GM19372 (cell line): Measurements from ENCODE around the gene OTOG.

Experiments used
- ATAC-seq: cut with Tn5 transposase; IDR thresholded peaks from one replicate; pipeline ENCODE4 v1.9.1; 2021; ENCODE audit warnings: mild to moderate bottlenecking, low read depth, moderate library complexity; ENCODE audit not compliant: unreplicated experiment

OTOG gene

GRCh38 chr11:17547051-17547577 is at the start of gene OTOG:
Gene OTOG, plus strand, starts transcription at chr11:17547259. Its CDS starts 114 bp downstream, at chr11:17547373.
- ATAC-seq = no peak

- no peak for ATAC-seq
These were observed 49.0 kb upstream of the OTOG start for GRCh38 chr11:17498058-17498457.

GRCh38 chr11:17498475-17498874 is 48.6 kb upstream of the OTOG start:
- no peak for ATAC-seq

GRCh38 chr11:17500673-17501072 is 46.4 kb upstream of the OTOG start:
- ATAC-seq = no peak

GRCh38 chr11:17502630-17503029 is 44.4 kb upstream of the OTOG start:
- ATAC-seq = no peak

- ATAC-seq = peak; percentile 55
These were observed 42.5 kb upstream of the OTOG start for GRCh38 chr11:17504330-17505107.

GRCh38 chr11:17505146-17505545 is 41.9 kb upstream of the OTOG start:
- ATAC-seq = no peak

- ATAC-seq = no peak
These were observed 40.7 kb upstream of the OTOG start for GRCh38 chr11:17506314-17506713.

- ATAC-seq = peak; percentile 81
These were observed 40.1 kb upstream of the OTOG start for GRCh38 chr11:17506942-17507341.

- ATAC-seq = no peak
These were observed 39.3 kb upstream of the OTOG start for GRCh38 chr11:17507773-17508172.

- ATAC-seq = no peak
These were observed 38.8 kb upstream of the OTOG start for GRCh38 chr11:17508306-17508705.

GRCh38 chr11:17508791-17509190 is 38.3 kb upstream of the OTOG start:
- no peak for ATAC-seq

GRCh38 chr11:17510507-17511206 is 36.4 kb upstream of the OTOG start:
- ATAC-seq = no peak

GRCh38 chr11:17511571-17511970 is 35.5 kb upstream of the OTOG start:
- no peak for ATAC-seq

GRCh38 chr11:17512101-17512500 is 35.0 kb upstream of the OTOG start:
- no peak for ATAC-seq

GRCh38 chr11:17513853-17514252 is 33.2 kb upstream of the OTOG start:
- no peak for ATAC-seq

GRCh38 chr11:17514476-17514875 is 32.6 kb upstream of the OTOG start:
- ATAC-seq = no peak

GRCh38 chr11:17515443-17516176 is 31.4 kb upstream of the OTOG start:
- ATAC-seq = no peak

- no peak for ATAC-seq
These were observed 30.4 kb upstream of the OTOG start for GRCh38 chr11:17516551-17517150.

GRCh38 chr11:17517186-17517585 is 29.9 kb upstream of the OTOG start:
- no peak for ATAC-seq

GRCh38 chr11:17518366-17518765 is 28.7 kb upstream of the OTOG start:
- ATAC-seq = no peak
